Keratinocyte (primary cell): Measurements from ENCODE around the gene MFAP3L. TPM values are rescaled to one million over a fixed set of nuclear protein-coding genes. Genes with fewer than 3 reads are reported as not detected.

Experiments used
- DNase-seq: peaks from one replicate; pipeline ENCODE4 v3.0.0-alpha.2; 2011; ENCODE audit warnings: low read depth, missing footprints, low spot score
- FAIRE-seq: peaks from 2 replicates; lab custom pipeline; 2011; peaks lifted over from hg19 to GRCh38; lab: Jason Lieb, UNC
- H2AFZ ChIP-seq: 2 replicates; pipeline ENCODE4 v1.6.0; 2012; ENCODE audit warnings: low read length, control low read depth, inconsistent platforms; ENCODE audit not compliant: control insufficient read depth
- H3K27ac ChIP-seq: 2 replicates; pipeline ENCODE4 v1.5.1; 2011; ENCODE audit warnings: low read length; ENCODE audit not compliant: control insufficient read depth, insufficient read depth
- H3K27me3 ChIP-seq: 3 replicates; pipeline ENCODE4 v1.6.0; 2011; ENCODE audit warnings: low read length; ENCODE audit not compliant: control insufficient read depth, insufficient read depth; ENCODE audit errors: extremely low read depth
- H3K36me3 ChIP-seq, 2 experiments: 2 replicates in 1 of 2; 3 replicates in 1 of 2; pipeline ENCODE4 v1.5.1; 2011; ENCODE audit warnings: low read length in 2 of 2, mild to moderate bottlenecking in 1 of 2; ENCODE audit not compliant: control insufficient read depth in 2 of 2, insufficient read depth in 2 of 2; ENCODE audit errors: extremely low read depth in 1 of 2
- H3K4me1 ChIP-seq: 3 replicates; pipeline ENCODE4 v1.5.1; 2011; ENCODE audit warnings: low read length; ENCODE audit not compliant: control insufficient read depth, insufficient read depth; ENCODE audit errors: extremely low read depth
- H3K4me2 ChIP-seq: 3 replicates; pipeline ENCODE4 v1.6.0; 2011; ENCODE audit warnings: low read depth, low read length; ENCODE audit not compliant: control insufficient read depth, insufficient read depth; ENCODE audit errors: extremely low read depth
- H3K4me3 ChIP-seq, 3 experiments: fragments of 200-600 bp in 1 of 3; sonication (generic) in 1 of 3; 2 replicates in 2 of 3; 3 replicates in 1 of 3; pipeline ENCODE4 v1.5.1; 2011 to 2016; ENCODE audit warnings: low read length in 3 of 3, mild to moderate bottlenecking in 3 of 3, control low read depth in 2 of 3, inconsistent platforms in 1 of 3, low read depth in 1 of 3, mixed read lengths in 1 of 3, mixed run types in 1 of 3, moderate library complexity in 1 of 3; ENCODE audit not compliant: control insufficient read depth in 2 of 3, insufficient read depth in 2 of 3; ENCODE audit errors: extremely low read depth in 1 of 3
- H3K79me2 ChIP-seq: 2 replicates; pipeline ENCODE4 v1.6.0; 2012; ENCODE audit warnings: low read length; ENCODE audit not compliant: control insufficient read depth, insufficient read depth
- H3K9ac ChIP-seq: 3 replicates; pipeline ENCODE4 v1.6.0; 2011; ENCODE audit warnings: low read length; ENCODE audit not compliant: control insufficient read depth, insufficient read depth; ENCODE audit errors: extremely low read depth
- H3K9me1 ChIP-seq: 3 replicates; pipeline ENCODE4 v1.6.0; 2011; ENCODE audit warnings: low read length; ENCODE audit not compliant: control insufficient read depth, insufficient read depth; ENCODE audit errors: extremely low read depth
- H3K9me3 ChIP-seq: 2 replicates; pipeline ENCODE4 v1.5.1; 2012; ENCODE audit warnings: low read depth, low read length; ENCODE audit not compliant: control insufficient read depth
- H4K20me1 ChIP-seq: 3 replicates; pipeline ENCODE4 v1.6.0; 2011; ENCODE audit warnings: low read length; ENCODE audit not compliant: control insufficient read depth, insufficient read depth; ENCODE audit errors: extremely low read depth
- EZH2 ChIP-seq: IDR thresholded peaks from one replicate; pipeline ENCODE4 v1.6.1; 2012; ENCODE audit warnings: inconsistent platforms, mild to moderate bottlenecking, low read length, moderate library complexity
- dilution Hi-C: fragments of 300-500 bp; cut with MboI; formaldehyde crosslinking; loops from one replicate; pipeline ENCODE4 v1.7.0; 2020; ENCODE audit warnings: low sequenced_read_pairs; ENCODE audit not compliant: extremely low pct_ligation_motif_present
- polyA plus RNA-seq, 5 experiments: library from polyadenylated mRNA; depleted of rRNA in 3 of 5; stranded (reverse) in 3 of 5; stranded (forward) in 1 of 5; unstranded in 1 of 5; fragments of >200 nt; gene quantifications; 1 replicate in 1 of 5; 2 replicates in 3 of 5; 3 replicates in 1 of 5; pipeline versions ENCODE4 v1.2.1 to v1.2.3, GENCODE V29; 2011 to 2012; ENCODE audit warnings: missing spikeins in 2 of 5, low read depth in 1 of 5, low replicate concordance in 1 of 5
- TF ChIP-seq, protein P1 (sequence below), 3 experiments: IDR thresholded peaks in 1 of 3; conservative IDR thresholded peaks in 1 of 3; optimal IDR thresholded peaks in 1 of 3; 2 replicates in 2 of 3; 3 replicates in 1 of 3; pipeline versions ENCODE3 to v1.5.1; 2011; ENCODE audit warnings: low read length in 3 of 3, mild to moderate bottlenecking in 3 of 3, moderate library complexity in 2 of 3, control low read depth in 1 of 3, inconsistent platforms in 1 of 3; ENCODE audit not compliant: insufficient read depth in 2 of 3; ENCODE audit errors: extremely low read depth in 1 of 3

Gene MFAP3L
- polyA plus RNA-seq, 1 donor (not counting 4 experiments of a cell fraction or from before 2014, with no cell fraction given), result 7.6 TPM

DNA sequence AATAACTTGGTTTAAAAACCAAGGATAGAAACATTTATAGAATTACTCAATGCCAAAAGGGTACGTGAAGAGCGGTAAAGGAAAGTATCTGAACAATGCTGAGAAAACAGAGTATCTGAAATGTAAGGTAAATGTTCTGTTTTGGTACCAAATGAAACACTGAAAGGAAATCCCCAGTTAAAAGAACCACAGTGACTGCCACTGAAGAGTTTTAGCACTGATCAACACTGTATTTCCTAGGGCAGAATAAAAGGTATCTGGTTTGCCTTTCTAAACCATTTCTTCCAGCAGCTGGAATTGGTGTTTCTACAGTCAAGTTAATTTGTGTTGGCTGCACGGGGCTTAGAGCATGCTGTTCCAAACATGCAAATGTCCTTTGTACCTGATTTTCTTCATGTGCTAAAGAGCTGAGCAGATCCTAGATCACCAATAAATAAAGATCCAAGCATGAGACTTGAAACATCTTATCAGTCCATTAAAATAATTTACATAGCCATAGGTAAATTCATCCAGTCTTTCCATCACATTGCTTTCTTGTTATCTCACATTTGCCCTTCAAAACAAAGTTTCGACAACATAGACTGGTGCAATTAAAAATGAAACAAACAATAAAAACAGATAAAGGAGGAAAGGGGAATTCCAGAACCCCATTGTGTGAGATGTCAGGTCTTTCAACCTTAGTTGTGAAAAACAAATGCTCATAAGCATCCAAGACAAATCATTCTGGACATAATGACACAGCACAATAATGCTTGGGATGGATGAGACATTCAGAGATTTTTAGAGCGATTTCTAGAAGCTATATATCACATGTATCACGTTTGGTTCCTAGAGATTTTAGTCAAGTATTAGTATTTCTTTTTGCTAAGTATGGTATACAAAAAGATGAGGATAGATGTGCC, 38.6 kb downstream of the MFAP3L start:
- Histone ChIP-seq H3K9me3 (no peaks in the 10 kb centered on the region), H3K27me3 (no peaks in the 10 kb centered on the region), H2AFZ (no peak overlapping the region), H3K79me2 (no peaks in the 10 kb centered on the region), H3K36me3 (no peaks in the 10 kb centered on the region), H3K4me1 (no peaks in the 10 kb centered on the region), H3K27ac (no peak overlapping the region), H3K9ac (no peak overlapping the region), H4K20me1 (no peaks in the 10 kb centered on the region), H3K9me1 (no peaks in the 10 kb centered on the region), H3K4me3 (no peak overlapping the region), H3K4me2 (no peak overlapping the region)
- DNase-seq (no peak), FAIRE-seq (no peak)
- TF ChIP-seq, protein P1, sequence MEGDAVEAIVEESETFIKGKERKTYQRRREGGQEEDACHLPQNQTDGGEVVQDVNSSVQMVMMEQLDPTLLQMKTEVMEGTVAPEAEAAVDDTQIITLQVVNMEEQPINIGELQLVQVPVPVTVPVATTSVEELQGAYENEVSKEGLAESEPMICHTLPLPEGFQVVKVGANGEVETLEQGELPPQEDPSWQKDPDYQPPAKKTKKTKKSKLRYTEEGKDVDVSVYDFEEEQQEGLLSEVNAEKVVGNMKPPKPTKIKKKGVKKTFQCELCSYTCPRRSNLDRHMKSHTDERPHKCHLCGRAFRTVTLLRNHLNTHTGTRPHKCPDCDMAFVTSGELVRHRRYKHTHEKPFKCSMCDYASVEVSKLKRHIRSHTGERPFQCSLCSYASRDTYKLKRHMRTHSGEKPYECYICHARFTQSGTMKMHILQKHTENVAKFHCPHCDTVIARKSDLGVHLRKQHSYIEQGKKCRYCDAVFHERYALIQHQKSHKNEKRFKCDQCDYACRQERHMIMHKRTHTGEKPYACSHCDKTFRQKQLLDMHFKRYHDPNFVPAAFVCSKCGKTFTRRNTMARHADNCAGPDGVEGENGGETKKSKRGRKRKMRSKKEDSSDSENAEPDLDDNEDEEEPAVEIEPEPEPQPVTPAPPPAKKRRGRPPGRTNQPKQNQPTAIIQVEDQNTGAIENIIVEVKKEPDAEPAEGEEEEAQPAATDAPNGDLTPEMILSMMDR (optimal IDR thresholded peaks at IDR 0.05 in 1 of 3, IDR thresholded peaks at IDR 0.05 in 1 of 3, conservative IDR thresholded peaks at IDR 0.05 in 1 of 3; ENCODE audit: extremely low read depth in 1 of 3, insufficient read depth in 2 of 3, low read length in 3 of 3), result no peak
- TF ChIP-seq EZH2, result no peak
- dilution Hi-C loops, result no loop called here

DNA sequence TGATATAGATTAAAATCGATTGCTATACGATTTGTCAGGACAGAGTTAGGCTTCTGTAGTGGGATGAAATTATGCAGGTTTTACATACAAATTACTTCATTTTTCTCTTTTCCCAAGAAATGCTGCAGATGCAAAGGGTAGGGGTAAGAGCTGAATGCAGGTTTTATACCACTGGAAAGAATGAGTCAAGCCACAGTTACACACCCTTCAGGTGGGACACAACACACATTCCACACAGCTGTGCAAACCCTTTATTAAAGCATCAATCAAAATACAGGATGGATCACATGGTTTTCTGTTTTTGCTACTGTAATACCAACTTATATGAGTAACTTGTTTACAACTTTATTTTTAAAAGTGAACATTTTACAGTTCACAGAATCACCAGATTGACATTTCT, 39.8 kb downstream of the MFAP3L start:
- no peaks in the 10 kb centered on the region for H3K9me3 ChIP-seq
- no peaks in the 10 kb centered on the region for H3K27me3 ChIP-seq
- H3K27ac ChIP-seq, result no peak overlapping the region
- H3K4me3 ChIP-seq, result no peak overlapping the region
- TF ChIP-seq EZH2, result no peak
- TF ChIP-seq, protein P1 (optimal IDR thresholded peaks at IDR 0.05 in 1 of 3, IDR thresholded peaks at IDR 0.05 in 1 of 3, conservative IDR thresholded peaks at IDR 0.05 in 1 of 3; ENCODE audit: extremely low read depth in 1 of 3, insufficient read depth in 2 of 3, low read length in 3 of 3), result no peak
- no peak overlapping the region for H2AFZ ChIP-seq
- no peaks in the 10 kb centered on the region for H3K79me2 ChIP-seq
- no peaks in the 10 kb centered on the region for H3K4me1 ChIP-seq
- no peak overlapping the region for H3K4me2 ChIP-seq
- no peaks in the 10 kb centered on the region for H3K9me1 ChIP-seq
- H3K36me3 ChIP-seq, result no peaks in the 10 kb centered on the region
- H3K9ac ChIP-seq, result no peak overlapping the region
- DNase-seq (peak; percentile 7), FAIRE-seq (no peak)
- no peaks in the 10 kb centered on the region for H4K20me1 ChIP-seq
- dilution Hi-C loops, result no loop called here
